ENCODE results near the gene TMPRSS2.

Gene TMPRSS2

GRCh38 chr21:41507521-41508414 is at the start of gene TMPRSS2:
TMPRSS2 (minus strand) TSS chr21:41508158; CDS start chr21:41498133, 10,025 bp downstream.
- no peak for DNase-seq

- no peak for DNase-seq
Observed at GRCh38 chr21:41555057-41555456, 47.1 kb upstream of the TMPRSS2 start.

GRCh38 chr21:41552254-41552653 is 44.3 kb upstream of the TMPRSS2 start:
- no peak for DNase-seq

DNA sequence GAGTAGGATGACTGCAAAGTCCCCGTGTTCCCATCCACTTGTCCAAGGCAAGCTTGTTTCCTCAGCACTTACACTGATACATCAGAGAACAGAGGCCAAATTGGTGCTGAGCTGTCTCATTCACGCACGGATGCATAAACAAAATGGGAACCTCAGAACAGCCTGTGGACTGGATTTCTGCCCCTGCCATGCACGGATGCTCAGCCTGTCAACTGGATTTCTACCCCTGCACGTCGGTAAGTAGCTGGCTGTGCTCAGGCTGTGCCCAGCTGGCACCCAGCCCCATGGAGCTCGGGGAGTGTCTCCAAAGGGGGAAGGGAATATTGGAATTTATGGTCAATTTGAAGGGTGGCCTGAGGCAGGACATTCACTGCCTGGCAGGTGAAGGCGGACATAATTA is 40.8 kb upstream of the TMPRSS2 start:
- DNase-seq, result no peak

DNA sequence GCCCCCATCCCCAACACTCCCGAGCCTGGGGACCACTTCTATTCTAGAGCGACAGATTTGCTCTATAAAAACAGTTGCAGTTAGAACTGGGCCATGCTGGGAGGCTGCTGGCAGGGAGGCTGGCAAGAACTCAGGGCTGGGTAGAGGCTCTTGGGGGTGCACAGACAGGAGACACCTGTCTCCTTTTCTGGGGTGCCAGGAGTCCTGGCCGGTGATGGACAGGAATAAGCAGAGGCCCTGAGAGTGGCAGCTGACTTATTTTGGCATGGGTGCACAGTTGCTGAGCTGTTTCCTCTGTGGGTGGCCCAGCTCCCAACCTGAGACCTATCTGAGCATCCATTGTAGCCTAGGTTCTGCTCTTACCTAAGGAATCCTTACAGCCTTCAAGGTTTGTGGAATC is 39.2 kb upstream of the TMPRSS2 start:
- no peak for DNase-seq

- DNase-seq, result no peak
Observed at GRCh38 chr21:41545500-41546359, 37.8 kb upstream of the TMPRSS2 start.

GRCh38 chr21:41542727-41543126 is 34.8 kb upstream of the TMPRSS2 start:
- DNase-seq, result no peak

GRCh38 chr21:41537356-41537755 is 29.4 kb upstream of the TMPRSS2 start:
- DNase-seq, result no peak

DNA sequence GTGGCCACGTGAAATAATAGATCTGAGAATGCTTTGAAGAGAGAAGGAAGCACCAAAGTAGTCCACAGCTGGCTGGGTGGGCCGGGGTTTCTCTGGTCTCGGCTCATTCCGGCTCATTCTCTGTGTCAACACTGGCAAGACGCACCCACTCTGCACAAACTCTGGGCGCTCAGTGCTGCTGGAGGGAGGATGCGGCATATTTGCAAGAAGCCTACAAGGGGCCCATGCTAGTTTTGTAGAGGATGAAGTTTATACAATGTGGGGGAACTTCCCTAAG is 28.8 kb upstream of the TMPRSS2 start:
- no peak for DNase-seq

GRCh38 chr21:41536076-41536826 is 28.3 kb upstream of the TMPRSS2 start:
- DNase-seq, result no peak

- no peak for DNase-seq
Observed at GRCh38 chr21:41530366-41530765, 22.4 kb upstream of the TMPRSS2 start.

GRCh38 chr21:41529769-41530168 is 21.8 kb upstream of the TMPRSS2 start:
- DNase-seq, result no peak

DNA sequence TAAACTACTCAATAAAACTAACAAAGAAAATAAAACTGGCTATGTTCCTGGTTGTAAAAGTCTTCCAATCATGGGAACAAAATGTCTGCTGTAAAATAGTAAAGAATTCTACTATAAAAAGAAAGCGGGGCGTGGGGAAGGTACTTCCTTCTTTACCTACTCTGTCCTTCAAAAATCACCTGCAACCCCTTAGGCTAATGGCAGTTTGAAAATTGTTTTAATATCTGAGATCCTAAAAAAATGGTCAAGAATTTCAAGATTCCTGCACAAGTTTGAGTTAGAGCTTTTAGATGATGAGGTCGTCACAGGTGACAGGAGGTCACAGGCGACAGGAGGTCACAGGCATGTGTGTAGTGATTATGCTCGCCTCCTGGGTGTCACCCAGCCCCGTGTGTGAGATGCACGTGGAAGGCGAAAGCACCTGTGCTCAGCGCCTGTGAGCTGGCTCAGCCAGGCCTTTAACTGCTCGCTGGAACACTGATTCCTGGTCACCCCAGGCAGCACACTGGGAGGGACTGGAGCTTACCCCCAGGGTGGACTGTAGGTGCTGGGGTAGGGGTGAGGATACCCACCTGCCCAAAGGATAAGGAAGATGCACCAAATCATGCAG is 18.6 kb upstream of the TMPRSS2 start:
- no peak for DNase-seq

- DNase-seq, result no peak
Observed at GRCh38 chr21:41523175-41523574, 15.2 kb upstream of the TMPRSS2 start.

DNA sequence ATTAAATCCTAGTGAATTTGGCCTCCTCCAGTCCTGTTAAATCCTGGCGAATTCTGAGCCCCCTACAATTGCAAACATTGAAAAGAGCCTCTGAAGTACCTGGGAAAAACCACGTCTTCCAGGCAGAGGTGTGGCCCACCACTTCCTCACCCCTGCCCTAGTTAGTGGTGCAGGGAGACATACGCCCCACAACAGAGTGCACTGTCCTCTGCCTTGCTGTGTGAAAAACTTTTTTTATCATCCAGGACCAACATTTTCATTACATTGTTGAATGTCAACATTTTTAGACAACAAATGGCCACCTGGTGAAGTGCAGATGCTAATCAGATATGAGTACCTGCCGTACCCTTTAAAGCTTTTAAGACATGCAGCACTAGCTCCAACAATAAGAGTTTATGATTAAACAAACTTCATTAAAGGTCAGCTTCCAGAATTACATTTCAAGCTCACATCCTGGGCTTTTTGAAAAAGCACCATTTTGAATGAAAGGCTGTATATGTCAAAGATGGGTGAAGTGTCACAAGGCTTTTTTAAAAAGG is 13.6 kb upstream of the TMPRSS2 start:
- no peak for DNase-seq

DNA sequence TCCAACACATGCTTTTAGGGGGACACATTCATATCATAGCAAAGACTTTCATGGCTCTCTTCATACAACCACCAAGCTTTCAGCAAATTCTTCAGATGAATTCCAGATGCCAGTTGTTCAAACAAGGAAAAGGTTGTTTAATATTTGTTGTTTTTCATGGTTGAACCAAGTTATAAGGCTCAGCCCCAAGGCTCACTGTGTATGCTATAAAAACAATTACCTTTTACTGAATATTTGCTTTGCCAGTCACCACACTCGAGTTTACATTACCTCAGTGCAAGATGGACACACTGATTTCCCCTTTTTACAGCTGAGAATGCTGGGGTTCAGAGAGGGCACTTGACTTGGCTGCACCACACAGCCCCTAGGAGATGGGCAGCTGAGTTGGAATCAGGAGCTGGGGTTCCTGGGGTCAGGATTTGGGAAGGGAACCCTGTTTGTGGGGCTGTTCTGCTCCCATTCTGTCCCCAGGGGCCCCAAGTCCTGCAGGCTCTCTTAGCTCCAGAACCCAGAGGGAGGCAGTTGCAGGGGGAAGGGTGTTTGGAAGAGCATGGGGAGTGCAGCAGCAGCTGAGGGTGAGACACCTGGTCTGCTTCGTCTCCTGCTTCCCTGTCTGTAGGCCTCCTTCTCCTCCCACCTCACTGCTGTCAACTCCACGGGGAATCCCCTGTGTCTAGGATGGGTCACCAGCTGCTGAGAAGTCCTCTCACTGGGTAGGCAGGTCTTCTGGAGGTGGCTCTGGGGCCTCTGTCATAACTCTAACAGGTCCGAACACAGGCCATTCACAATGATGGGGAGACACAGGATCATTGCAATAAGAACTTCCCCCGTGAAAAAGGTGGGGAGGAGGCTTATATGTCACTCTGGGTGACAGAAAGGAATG is 12.8 kb upstream of the TMPRSS2 start:
- no peak for DNase-seq

- no peak for DNase-seq
Observed at GRCh38 chr21:41519806-41520559, 12.0 kb upstream of the TMPRSS2 start.

- DNase-seq, result no peak
Observed at GRCh38 chr21:41518757-41519156, 10.8 kb upstream of the TMPRSS2 start.

- no peak for DNase-seq
Observed at GRCh38 chr21:41511858-41512257, 3.9 kb upstream of the TMPRSS2 start.

DNA sequence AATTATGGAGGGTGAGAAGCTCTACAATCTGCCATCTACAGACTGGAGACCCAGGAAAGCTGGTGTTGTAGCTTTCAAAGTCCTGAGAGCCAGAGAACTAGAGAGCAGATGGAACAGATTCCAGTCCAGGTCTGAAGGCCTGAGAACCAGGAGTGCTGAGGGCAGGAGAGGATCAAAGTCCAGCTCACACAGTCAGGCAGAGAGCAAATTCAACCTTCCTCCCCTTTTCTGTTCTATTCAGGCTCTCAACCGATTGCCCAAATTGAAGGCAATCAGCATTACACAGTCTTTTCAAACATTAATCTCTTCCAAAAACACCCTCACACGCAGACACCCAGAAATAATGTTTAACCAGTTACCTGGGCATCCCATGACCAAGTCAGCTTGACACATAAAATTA is 2.5 kb upstream of the TMPRSS2 start:
- DNase-seq, result no peak

DNA sequence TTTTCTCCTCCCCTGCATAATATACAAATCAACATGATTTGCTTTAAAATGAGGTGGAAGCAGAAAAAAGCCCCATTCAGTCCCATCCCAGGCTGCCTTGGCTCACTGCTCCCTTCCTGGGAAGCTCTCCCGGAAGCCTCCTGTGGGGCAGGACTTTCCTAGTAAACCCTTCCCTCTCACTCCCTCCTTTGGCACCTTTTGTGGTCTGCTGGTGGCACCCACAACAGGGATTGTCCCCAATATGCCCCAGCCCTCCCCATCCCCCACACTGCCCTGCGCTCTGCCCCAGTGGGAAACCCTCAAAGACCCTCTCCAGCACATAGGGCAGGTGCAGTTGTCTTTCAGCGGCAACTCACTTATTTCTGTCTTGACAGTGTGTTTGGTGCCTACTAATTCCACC is 1.8 kb upstream of the TMPRSS2 start:
- DNase-seq, result no peak

Data from NCI-H187 treated with DMSO at 0.1 percent for 48 hours (cell line).